ENCODE data around the gene BAHCC1.

The BAHCC1 gene

DNA sequence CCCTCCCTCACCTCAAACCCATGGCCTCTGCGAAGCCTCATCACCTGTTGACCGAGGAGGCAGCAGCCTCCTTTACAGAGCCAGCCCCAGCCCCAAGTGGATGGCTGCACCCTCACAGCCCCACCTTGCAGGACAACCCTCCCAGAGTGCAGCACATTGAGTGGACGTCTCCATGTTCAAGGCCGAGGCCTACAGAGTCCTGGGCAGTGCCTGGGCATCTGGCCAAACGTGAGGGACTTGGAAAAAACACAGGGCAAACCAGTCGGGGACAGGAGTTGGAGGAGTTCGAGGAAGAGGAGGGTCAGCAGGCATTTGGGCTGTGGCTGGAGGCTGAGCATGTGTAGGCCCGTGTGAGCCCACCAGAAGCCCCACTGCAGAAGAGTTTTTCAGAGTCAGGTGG is 77.8 kb downstream of the BAHCC1 start:
- TF ChIP-seq, protein P1, sequence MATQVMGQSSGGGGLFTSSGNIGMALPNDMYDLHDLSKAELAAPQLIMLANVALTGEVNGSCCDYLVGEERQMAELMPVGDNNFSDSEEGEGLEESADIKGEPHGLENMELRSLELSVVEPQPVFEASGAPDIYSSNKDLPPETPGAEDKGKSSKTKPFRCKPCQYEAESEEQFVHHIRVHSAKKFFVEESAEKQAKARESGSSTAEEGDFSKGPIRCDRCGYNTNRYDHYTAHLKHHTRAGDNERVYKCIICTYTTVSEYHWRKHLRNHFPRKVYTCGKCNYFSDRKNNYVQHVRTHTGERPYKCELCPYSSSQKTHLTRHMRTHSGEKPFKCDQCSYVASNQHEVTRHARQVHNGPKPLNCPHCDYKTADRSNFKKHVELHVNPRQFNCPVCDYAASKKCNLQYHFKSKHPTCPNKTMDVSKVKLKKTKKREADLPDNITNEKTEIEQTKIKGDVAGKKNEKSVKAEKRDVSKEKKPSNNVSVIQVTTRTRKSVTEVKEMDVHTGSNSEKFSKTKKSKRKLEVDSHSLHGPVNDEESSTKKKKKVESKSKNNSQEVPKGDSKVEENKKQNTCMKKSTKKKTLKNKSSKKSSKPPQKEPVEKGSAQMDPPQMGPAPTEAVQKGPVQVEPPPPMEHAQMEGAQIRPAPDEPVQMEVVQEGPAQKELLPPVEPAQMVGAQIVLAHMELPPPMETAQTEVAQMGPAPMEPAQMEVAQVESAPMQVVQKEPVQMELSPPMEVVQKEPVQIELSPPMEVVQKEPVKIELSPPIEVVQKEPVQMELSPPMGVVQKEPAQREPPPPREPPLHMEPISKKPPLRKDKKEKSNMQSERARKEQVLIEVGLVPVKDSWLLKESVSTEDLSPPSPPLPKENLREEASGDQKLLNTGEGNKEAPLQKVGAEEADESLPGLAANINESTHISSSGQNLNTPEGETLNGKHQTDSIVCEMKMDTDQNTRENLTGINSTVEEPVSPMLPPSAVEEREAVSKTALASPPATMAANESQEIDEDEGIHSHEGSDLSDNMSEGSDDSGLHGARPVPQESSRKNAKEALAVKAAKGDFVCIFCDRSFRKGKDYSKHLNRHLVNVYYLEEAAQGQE (IDR thresholded peaks at IDR 0.05; ENCODE audit: low read depth) = no peak
- no peak for TF ChIP-seq CEBPB (IDR thresholded peaks at IDR 0.05)
- no peak for TF ChIP-seq TAF1 (IDR thresholded peaks at IDR 0.05; ENCODE audit: low read depth)
- TF ChIP-seq FOXM1 (IDR thresholded peaks at IDR 0.05; ENCODE audit: borderline replicate concordance, low read depth) = no peak
- TF ChIP-seq ZBTB7A (IDR thresholded peaks at IDR 0.05; ENCODE audit: low read depth) = no peak
- no peak for TF ChIP-seq EP300 (IDR thresholded peaks at IDR 0.05; ENCODE audit: borderline replicate concordance)
- TF ChIP-seq, protein P2, sequence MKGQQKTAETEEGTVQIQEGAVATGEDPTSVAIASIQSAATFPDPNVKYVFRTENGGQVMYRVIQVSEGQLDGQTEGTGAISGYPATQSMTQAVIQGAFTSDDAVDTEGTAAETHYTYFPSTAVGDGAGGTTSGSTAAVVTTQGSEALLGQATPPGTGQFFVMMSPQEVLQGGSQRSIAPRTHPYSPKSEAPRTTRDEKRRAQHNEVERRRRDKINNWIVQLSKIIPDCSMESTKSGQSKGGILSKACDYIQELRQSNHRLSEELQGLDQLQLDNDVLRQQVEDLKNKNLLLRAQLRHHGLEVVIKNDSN (IDR thresholded peaks at IDR 0.05) = no peak
- TF ChIP-seq TEAD4 (IDR thresholded peaks at IDR 0.05) = no peak
- no peak for TF ChIP-seq RAD21 (IDR thresholded peaks at IDR 0.05; ENCODE audit: low read depth)
- no peak for TF ChIP-seq CREB1 (IDR thresholded peaks at IDR 0.05; ENCODE audit: low read depth)
- no peak for TF ChIP-seq NFIC (IDR thresholded peaks at IDR 0.05)
- TF ChIP-seq, protein P3, sequence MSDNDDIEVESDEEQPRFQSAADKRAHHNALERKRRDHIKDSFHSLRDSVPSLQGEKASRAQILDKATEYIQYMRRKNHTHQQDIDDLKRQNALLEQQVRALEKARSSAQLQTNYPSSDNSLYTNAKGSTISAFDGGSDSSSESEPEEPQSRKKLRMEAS (IDR thresholded peaks at IDR 0.05) = no peak
- no peak for TF ChIP-seq TCF12 (IDR thresholded peaks at IDR 0.05; ENCODE audit: low read depth)
- no peak for TF ChIP-seq YY1 (IDR thresholded peaks at IDR 0.05; ENCODE audit: low read depth)
- TF ChIP-seq EGR1 (IDR thresholded peaks at IDR 0.05) = no peak

DNA sequence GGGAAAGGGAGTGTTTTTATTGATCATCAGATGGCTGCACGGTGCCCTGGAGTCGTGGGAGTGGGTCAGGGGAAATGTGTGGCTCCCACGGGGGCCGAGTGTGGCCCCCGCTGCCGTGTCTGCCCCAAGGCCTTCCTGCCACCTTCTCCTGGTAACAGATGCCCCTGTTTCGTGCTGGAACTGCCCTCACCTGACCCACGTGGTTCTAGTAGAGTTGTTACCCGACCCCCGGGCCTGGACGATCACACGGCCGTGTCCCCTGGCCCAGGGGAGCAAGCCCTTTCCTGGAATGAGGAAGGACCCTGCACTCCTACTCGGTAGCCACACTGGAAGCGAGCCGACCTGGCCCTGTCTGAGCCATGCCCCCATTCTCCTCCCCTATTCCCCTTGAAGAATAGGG is 79.7 kb downstream of the BAHCC1 start:
- TF ChIP-seq EP300 (IDR thresholded peaks at IDR 0.05; ENCODE audit: borderline replicate concordance) (no peak), TCF12 (IDR thresholded peaks at IDR 0.05; ENCODE audit: low read depth) (no peak), TEAD4 (IDR thresholded peaks at IDR 0.05) (no peak), TAF1 (IDR thresholded peaks at IDR 0.05; ENCODE audit: low read depth) (no peak), ZBTB7A (IDR thresholded peaks at IDR 0.05; ENCODE audit: low read depth) (no peak), EGR1 (IDR thresholded peaks at IDR 0.05) (no peak), RAD21 (IDR thresholded peaks at IDR 0.05; ENCODE audit: low read depth) (no peak)
- TF ChIP-seq, protein P3 (IDR thresholded peaks at IDR 0.05) = no peak
- TF ChIP-seq, protein P1 (IDR thresholded peaks at IDR 0.05; ENCODE audit: low read depth) = no peak
- TF ChIP-seq, protein P2 (IDR thresholded peaks at IDR 0.05) = no peak

DNA sequence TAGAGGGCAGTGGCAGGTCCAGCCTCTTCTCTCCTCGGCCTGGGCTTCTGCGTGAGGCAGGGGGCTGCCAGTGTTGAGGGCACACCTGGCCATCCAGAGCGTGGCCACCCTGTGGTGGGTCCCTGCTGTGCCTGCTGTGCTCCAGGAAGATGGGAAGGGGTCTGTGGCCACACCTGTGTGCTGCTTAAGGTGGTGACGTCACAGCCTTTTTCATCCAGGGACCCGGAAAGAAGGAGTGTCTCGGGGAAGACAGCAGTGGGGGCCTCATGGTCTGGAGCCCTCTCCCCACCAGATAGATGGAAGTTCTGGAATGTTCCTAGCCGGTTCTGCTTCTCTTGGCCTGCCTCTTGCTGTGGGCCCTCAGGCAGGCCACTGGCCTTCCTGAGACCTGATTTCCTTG is 80.8 kb downstream of the BAHCC1 start:
- TF ChIP-seq EGR1 (IDR thresholded peaks at IDR 0.05) (no peak), TCF12 (IDR thresholded peaks at IDR 0.05; ENCODE audit: low read depth) (no peak), TEAD4 (IDR thresholded peaks at IDR 0.05) (no peak), RAD21 (IDR thresholded peaks at IDR 0.05; ENCODE audit: low read depth) (no peak), ZBTB7A (IDR thresholded peaks at IDR 0.05; ENCODE audit: low read depth) (no peak), EP300 (IDR thresholded peaks at IDR 0.05; ENCODE audit: borderline replicate concordance) (no peak), CEBPB (IDR thresholded peaks at IDR 0.05) (no peak), FOXM1 (IDR thresholded peaks at IDR 0.05; ENCODE audit: borderline replicate concordance, low read depth) (no peak), TAF1 (IDR thresholded peaks at IDR 0.05; ENCODE audit: low read depth) (no peak), CREB1 (IDR thresholded peaks at IDR 0.05; ENCODE audit: low read depth) (no peak), NFIC (IDR thresholded peaks at IDR 0.05) (no peak), YY1 (IDR thresholded peaks at IDR 0.05; ENCODE audit: low read depth) (no peak)
- TF ChIP-seq, protein P1 (IDR thresholded peaks at IDR 0.05; ENCODE audit: low read depth) = no peak
- TF ChIP-seq, protein P3 (IDR thresholded peaks at IDR 0.05) = no peak
- TF ChIP-seq, protein P2 (IDR thresholded peaks at IDR 0.05) = no peak

DNA sequence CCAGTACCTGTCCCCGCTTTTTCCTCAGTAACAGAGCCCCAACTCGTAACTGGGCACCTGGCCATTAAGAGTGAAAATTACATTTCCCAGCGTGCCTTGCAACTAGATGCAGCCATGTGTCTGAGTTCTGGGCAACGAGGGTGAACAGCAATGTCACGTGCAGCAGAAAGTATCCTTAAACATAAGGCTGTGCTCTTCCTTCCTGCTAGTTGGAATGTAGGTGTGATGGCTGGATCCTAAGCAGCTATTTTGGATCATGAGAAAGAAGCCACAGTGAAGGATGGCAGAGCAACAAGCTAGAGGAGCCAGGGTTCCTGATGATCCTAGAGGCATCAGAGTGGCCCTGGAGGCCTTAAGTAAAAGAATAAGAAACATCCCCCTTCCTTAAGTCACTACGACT is 81.4 kb downstream of the BAHCC1 start:
- no peak for TF ChIP-seq FOXM1 (IDR thresholded peaks at IDR 0.05; ENCODE audit: borderline replicate concordance, low read depth)
- no peak for TF ChIP-seq CREB1 (IDR thresholded peaks at IDR 0.05; ENCODE audit: low read depth)
- TF ChIP-seq RAD21 (IDR thresholded peaks at IDR 0.05; ENCODE audit: low read depth) = no peak
- no peak for TF ChIP-seq CEBPB (IDR thresholded peaks at IDR 0.05)
- no peak for TF ChIP-seq YY1 (IDR thresholded peaks at IDR 0.05; ENCODE audit: low read depth)
- TF ChIP-seq, protein P3 (IDR thresholded peaks at IDR 0.05) = 0 out of 2 replicates have a peak, but pooled peaks have one; percentile 23
